Bronchial epithelial cell (primary cell): ENCODE data around the gene TMEM184B. TPM values are rescaled to one million over a fixed set of nuclear protein-coding genes. Genes with fewer than 3 reads are reported as not detected.

Experiments used
- DNase-seq: peaks from one replicate; pipeline ENCODE4 v3.0.0-alpha.2; 2010; ENCODE audit warnings: low read depth
- FAIRE-seq: peaks from 2 replicates; lab custom pipeline; 2011; peaks lifted over from hg19 to GRCh38; lab: Jason Lieb, UNC
- H3K27me3 ChIP-seq: 2 replicates; pipeline ENCODE4 v1.5.1; 2011; ENCODE audit warnings: low read length; ENCODE audit not compliant: control insufficient read depth, insufficient read depth
- H3K36me3 ChIP-seq: 2 replicates; pipeline ENCODE4 v1.5.1; 2011; ENCODE audit warnings: low read length; ENCODE audit not compliant: control insufficient read depth, insufficient read depth
- H3K4me3 ChIP-seq: 2 replicates; pipeline ENCODE4 v1.5.1; 2011; ENCODE audit warnings: mild to moderate bottlenecking, low read depth, low read length, control low read depth
- total RNA-seq: library from RNA; depleted of rRNA; stranded (reverse); fragments of >200 nt; gene quantifications from 2 replicates; pipeline ENCODE4 v1.2.1, GENCODE V29; 2014
- TF ChIP-seq, protein P1 (sequence below): IDR thresholded peaks from 2 replicates; pipeline ENCODE4 v1.5.1; 2011; ENCODE audit warnings: mild to moderate bottlenecking, moderate library complexity, low read length, control low read depth, inconsistent platforms; ENCODE audit not compliant: insufficient read depth, severe bottlenecking

The TMEM184B gene
- total RNA-seq, 1 donor from 2014 or later = 7.1 TPM

- Histone ChIP-seq H3K27me3 (no peaks in the 10 kb centered on the region), H3K36me3 (peaks cover 2% of the 10 kb centered on the region), H3K4me3 (no peak overlapping the region)
- DNase-seq (peak; percentile 60), FAIRE-seq (no peak)
- TF ChIP-seq, protein P1, sequence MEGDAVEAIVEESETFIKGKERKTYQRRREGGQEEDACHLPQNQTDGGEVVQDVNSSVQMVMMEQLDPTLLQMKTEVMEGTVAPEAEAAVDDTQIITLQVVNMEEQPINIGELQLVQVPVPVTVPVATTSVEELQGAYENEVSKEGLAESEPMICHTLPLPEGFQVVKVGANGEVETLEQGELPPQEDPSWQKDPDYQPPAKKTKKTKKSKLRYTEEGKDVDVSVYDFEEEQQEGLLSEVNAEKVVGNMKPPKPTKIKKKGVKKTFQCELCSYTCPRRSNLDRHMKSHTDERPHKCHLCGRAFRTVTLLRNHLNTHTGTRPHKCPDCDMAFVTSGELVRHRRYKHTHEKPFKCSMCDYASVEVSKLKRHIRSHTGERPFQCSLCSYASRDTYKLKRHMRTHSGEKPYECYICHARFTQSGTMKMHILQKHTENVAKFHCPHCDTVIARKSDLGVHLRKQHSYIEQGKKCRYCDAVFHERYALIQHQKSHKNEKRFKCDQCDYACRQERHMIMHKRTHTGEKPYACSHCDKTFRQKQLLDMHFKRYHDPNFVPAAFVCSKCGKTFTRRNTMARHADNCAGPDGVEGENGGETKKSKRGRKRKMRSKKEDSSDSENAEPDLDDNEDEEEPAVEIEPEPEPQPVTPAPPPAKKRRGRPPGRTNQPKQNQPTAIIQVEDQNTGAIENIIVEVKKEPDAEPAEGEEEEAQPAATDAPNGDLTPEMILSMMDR = no peak
These were observed 99.8 kb downstream of the TMEM184B start for GRCh38 chr22:38172832-38173640.

GRCh38 chr22:38171927-38172831 lies 100.6 kb downstream of the TMEM184B start:
- peak; percentile 98 for DNase-seq
- no peak overlapping the region for H3K4me3 ChIP-seq
- peak; percentile 96 for FAIRE-seq

DNA sequence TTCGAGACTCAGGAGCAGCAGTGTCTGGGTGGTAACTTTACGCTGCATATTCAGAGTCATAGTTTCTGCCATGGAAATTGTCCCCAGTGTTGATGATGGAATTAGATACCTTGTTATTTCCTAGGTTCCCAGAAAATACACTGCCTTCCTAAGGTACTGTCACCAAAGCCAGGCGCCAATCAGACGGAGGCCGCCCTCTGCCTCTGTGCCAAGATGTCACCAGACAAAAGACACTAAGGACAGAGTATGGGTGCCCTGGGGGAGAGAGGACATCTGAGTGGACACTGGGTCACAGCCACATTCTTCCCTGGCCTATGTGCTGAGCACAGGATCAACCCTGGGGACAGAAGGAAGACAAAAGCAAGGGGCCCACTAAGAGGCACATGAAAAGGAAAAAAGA lies 102.3 kb downstream of the TMEM184B start:
- Histone ChIP-seq H3K36me3 (peaks cover 2% of the 10 kb centered on the region), H3K27me3 (no peaks in the 10 kb centered on the region), H3K4me3 (no peak overlapping the region)
- TF ChIP-seq, protein P1 = no peak
- FAIRE-seq = peak; percentile 18
- DNase-seq = no peak

More at GRCh38 chr22:38171927-38172831, 100.6 kb downstream of the TMEM184B start:
- TF ChIP-seq, protein P1 = no peak
- peaks cover 2% of the 10 kb centered on the region for H3K36me3 ChIP-seq
- no peaks in the 10 kb centered on the region for H3K27me3 ChIP-seq

Other genes starting within 250 kb of the TMEM184B start
- 27.9 and 31.6 TPM in 2 replicates for gene PICK1, start 215.6 kb downstream of the TMEM184B start, total RNA-seq
- gene SLC16A8, start 188.8 kb downstream of the TMEM184B start, total RNA-seq = 0.26 TPM in 1 of 2 replicates, not detected in the other
- 0.26 and 0.38 TPM in 2 replicates for gene BAIAP2L2, start 162.3 kb downstream of the TMEM184B start, total RNA-seq
- 7.9 and 9.6 TPM in 2 replicates for gene PLA2G6, start 91.2 kb downstream of the TMEM184B start, total RNA-seq
- gene MAFF, start 71.0 kb downstream of the TMEM184B start, total RNA-seq = 15.5 and 25.0 TPM in 2 replicates
- 146 and 181 TPM in 2 replicates for gene CSNK1E, start 44.4 kb upstream of the TMEM184B start, total RNA-seq
- not detected in 2 replicates for gene KCNJ4, start 182.2 kb upstream of the TMEM184B start, total RNA-seq
- 1.8 and 7.1 TPM in 2 replicates for gene KDELR3, start 195.1 kb upstream of the TMEM184B start, total RNA-seq
- 498 and 521 TPM in 2 replicates for gene DDX17, start 233.3 kb upstream of the TMEM184B start, total RNA-seq